DOHH2 (cell line): ENCODE results near the gene AKAP17A.

Source experiments
- CTCF ChIP-seq: fragments of 200-600 bp; sonication (generic); IDR thresholded peaks from one replicate; pipeline ENCODE4 v1.5.1; 2014; ENCODE audit warnings: antibody characterized with exemption, mild to moderate bottlenecking, low read depth, low read length; ENCODE audit not compliant: poor library complexity, severe bottlenecking
- EZH2phosphoT487 ChIP-seq: fragments of 200-600 bp; sonication (generic); IDR thresholded peaks from 2 replicates; pipeline ENCODE4 v1.6.1; 2017; ENCODE audit warnings: borderline replicate concordance, mild to moderate bottlenecking, antibody characterized with exemption, low read length, moderate library complexity, mixed read lengths

GRCh38 chrX:1546691-1547251 is 44.6 kb upstream of the AKAP17A start:
- no peak for TF ChIP-seq CTCF
- TF ChIP-seq EZH2phosphoT487 = no peak
